ENCODE results near the gene MZF1. TPM values are rescaled to one million over a fixed set of nuclear protein-coding genes. Genes with fewer than 3 reads are reported as not detected.

MZF1 gene
- total and polyA plus RNA-seq, 2 donors (not counting 3 experiments of a cell fraction or from before 2014, with no cell fraction given) = 26.4 to 30.8 TPM

DNA sequence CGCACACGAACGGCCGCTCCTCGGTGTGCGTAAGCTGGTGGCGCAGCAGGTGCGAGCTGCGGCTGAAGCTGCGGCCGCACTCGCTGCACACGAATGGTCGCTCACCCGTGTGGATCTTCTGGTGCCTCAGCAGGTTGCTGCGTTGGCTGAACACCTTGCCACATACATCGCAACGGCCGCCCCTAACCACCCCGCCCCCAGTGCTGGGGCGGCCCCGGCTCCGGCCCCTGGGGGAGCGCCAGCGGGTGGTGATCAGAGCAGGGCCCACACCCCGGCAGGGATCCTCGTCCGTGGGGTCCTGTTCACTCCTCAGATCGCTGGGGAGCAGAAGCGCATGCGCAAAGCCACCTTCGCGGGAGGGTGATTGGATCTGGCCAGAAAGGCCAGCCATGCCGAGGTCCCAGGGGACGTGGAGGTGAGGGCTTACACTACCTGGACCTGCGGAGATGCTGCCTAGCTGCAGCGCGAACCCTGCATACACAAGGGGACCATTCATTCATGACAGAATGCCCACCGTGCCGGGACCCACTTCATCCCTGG lies 10.0 kb downstream of the MZF1 start:
- Histone ChIP-seq H3K4me3 (replicated peaks in 1 of 3; ENCODE audit: insufficient read depth in 1 of 3, low read depth in 1 of 3, low read length in 3 of 3) (peak overlapping the region in 1 of 3 experiments; percentile 17), H3K79me2 (ENCODE audit: control insufficient read depth, insufficient read depth, low read length) (peaks cover under 1% of the 10 kb centered on the region), H3K27me3 (ENCODE audit: control insufficient read depth in 2 of 2, insufficient read depth in 2 of 2, low read length in 2 of 2) (peaks cover 11 to 22% of the 10 kb centered on the region in 2 experiments), H3K4me2 (ENCODE audit: insufficient read depth, low read length) (peak overlapping the region; percentile 43), H3K4me1 (ENCODE audit: control insufficient read depth, extremely low read depth, insufficient read depth, low read length) (peaks cover 24% of the 10 kb centered on the region), H4K20me1 (replicated peaks; ENCODE audit: control insufficient read depth, extremely low read depth, insufficient read depth, low read length) (no peaks in the 10 kb centered on the region), H3K27ac (ENCODE audit: insufficient read depth, low read depth, low read length) (no peak overlapping the region), H3K9me1 (replicated peaks; ENCODE audit: control insufficient read depth, extremely low read depth, insufficient read depth, low read length) (no peaks in the 10 kb centered on the region), H3K9ac (replicated peaks; ENCODE audit: extremely low read depth, insufficient read depth, low read length) (no peak overlapping the region), H3K36me3 (ENCODE audit: control insufficient read depth in 2 of 2, extremely low read depth in 1 of 2, insufficient read depth in 2 of 2, low read length in 2 of 2) (peaks cover 0 to 1% of the 10 kb centered on the region in 2 experiments), H2AFZ (ENCODE audit: low read depth, low read length) (no peak overlapping the region), H3K9me3 (replicated peaks; ENCODE audit: control insufficient read depth, insufficient read depth, low read length) (no peaks in the 10 kb centered on the region)
- ChIA-PET CTCF (interaction anchor here (1.0 to 2.2 kb wide), 2 partner anchors 18 to 43 kb away, joined by 3 to 13 read pairs; partner anchors contain the start of gene ZBTB45), POLR2A (interaction anchor here (1.4 kb wide), 1 partner anchor 13 kb away, joined by 3 read pairs; no protein-coding TSS in a partner anchor)
- dilution Hi-C loops (cut with MboI; ENCODE audit: extremely low pct_ligation_motif_present, low sequenced_read_pairs) (no loop called here), intact Hi-C loops (cut with micrococcal nuclease) (no loop called here)
- DNase-seq (ENCODE audit: low read depth, low spot score) (no peak), FAIRE-seq (no peak)
- no peak for TF ChIP-seq MYC (IDR thresholded peaks at IDR 0.05; ENCODE audit: low read depth, low read length)
- TF ChIP-seq EZH2 (IDR thresholded peaks at IDR 0.05; ENCODE audit: borderline replicate concordance, low read depth, low read length, severe bottlenecking) = peak; percentile 60
- TF ChIP-seq, protein P1, sequence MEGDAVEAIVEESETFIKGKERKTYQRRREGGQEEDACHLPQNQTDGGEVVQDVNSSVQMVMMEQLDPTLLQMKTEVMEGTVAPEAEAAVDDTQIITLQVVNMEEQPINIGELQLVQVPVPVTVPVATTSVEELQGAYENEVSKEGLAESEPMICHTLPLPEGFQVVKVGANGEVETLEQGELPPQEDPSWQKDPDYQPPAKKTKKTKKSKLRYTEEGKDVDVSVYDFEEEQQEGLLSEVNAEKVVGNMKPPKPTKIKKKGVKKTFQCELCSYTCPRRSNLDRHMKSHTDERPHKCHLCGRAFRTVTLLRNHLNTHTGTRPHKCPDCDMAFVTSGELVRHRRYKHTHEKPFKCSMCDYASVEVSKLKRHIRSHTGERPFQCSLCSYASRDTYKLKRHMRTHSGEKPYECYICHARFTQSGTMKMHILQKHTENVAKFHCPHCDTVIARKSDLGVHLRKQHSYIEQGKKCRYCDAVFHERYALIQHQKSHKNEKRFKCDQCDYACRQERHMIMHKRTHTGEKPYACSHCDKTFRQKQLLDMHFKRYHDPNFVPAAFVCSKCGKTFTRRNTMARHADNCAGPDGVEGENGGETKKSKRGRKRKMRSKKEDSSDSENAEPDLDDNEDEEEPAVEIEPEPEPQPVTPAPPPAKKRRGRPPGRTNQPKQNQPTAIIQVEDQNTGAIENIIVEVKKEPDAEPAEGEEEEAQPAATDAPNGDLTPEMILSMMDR (IDR thresholded peaks at IDR 0.05; ENCODE audit: extremely low read depth in 1 of 2, insufficient read depth in 1 of 2, low read depth in 1 of 2, low read length in 2 of 2) = no peak
- no peak for TF ChIP-seq POLR2A (IDR thresholded peaks at IDR 0.05; ENCODE audit: low read depth, low read length)
- no peak for TF ChIP-seq MAX (IDR thresholded peaks at IDR 0.05; ENCODE audit: insufficient read depth, insufficient read length)
- no peak for TF ChIP-seq POLR2AphosphoS5 (IDR thresholded peaks at IDR 0.05; ENCODE audit: insufficient read depth, low read depth, low read length)
- no TSS peak for BruUV-seq (replicated peaks)
